GM19438 (cell line): Measurements from ENCODE around the gene DMRT1.

Experiments used
- ATAC-seq: cut with Tn5 transposase; IDR thresholded peaks from one replicate; pipeline ENCODE4 v1.9.1; 2021; ENCODE audit warnings: low read depth; ENCODE audit not compliant: unreplicated experiment

The DMRT1 gene

GRCh38 chr9:969310-970150 lies 128.0 kb downstream of the DMRT1 start:
- no peak for ATAC-seq

- no peak for ATAC-seq
Observed at GRCh38 chr9:970151-970996, 128.9 kb downstream of the DMRT1 start.

GRCh38 chr9:971901-972500 lies 130.5 kb downstream of the DMRT1 start:
- no peak for ATAC-seq

GRCh38 chr9:972501-973294 lies 131.2 kb downstream of the DMRT1 start:
- ATAC-seq = no peak

- no peak for ATAC-seq
Observed at GRCh38 chr9:973295-973834, 131.9 kb downstream of the DMRT1 start.

GRCh38 chr9:974031-974995 lies 132.8 kb downstream of the DMRT1 start:
- no peak for ATAC-seq

- no peak for ATAC-seq
Observed at GRCh38 chr9:974996-975739, 133.7 kb downstream of the DMRT1 start.

GRCh38 chr9:975740-976257 lies 134.3 kb downstream of the DMRT1 start:
- ATAC-seq = no peak

GRCh38 chr9:976258-976942 lies 134.9 kb downstream of the DMRT1 start, which contains the start of gene DMRT3:
DMRT3 (plus strand) TSS chr9:976655; CDS start chr9:977002, 347 bp downstream.
- ATAC-seq = no peak

- no peak for ATAC-seq
Observed at GRCh38 chr9:976943-977837, 135.7 kb downstream of the DMRT1 start.

- ATAC-seq = no peak
Observed at GRCh38 chr9:977838-978830, 136.6 kb downstream of the DMRT1 start.

GRCh38 chr9:979983-980382 lies 138.5 kb downstream of the DMRT1 start:
- no peak for ATAC-seq

- ATAC-seq = no peak
Observed at GRCh38 chr9:980640-981039, 139.1 kb downstream of the DMRT1 start.

- no peak for ATAC-seq
Observed at GRCh38 chr9:981491-981898, 140.0 kb downstream of the DMRT1 start.
